Measurements from ENCODE around the gene AFF2.

Gene AFF2

DNA sequence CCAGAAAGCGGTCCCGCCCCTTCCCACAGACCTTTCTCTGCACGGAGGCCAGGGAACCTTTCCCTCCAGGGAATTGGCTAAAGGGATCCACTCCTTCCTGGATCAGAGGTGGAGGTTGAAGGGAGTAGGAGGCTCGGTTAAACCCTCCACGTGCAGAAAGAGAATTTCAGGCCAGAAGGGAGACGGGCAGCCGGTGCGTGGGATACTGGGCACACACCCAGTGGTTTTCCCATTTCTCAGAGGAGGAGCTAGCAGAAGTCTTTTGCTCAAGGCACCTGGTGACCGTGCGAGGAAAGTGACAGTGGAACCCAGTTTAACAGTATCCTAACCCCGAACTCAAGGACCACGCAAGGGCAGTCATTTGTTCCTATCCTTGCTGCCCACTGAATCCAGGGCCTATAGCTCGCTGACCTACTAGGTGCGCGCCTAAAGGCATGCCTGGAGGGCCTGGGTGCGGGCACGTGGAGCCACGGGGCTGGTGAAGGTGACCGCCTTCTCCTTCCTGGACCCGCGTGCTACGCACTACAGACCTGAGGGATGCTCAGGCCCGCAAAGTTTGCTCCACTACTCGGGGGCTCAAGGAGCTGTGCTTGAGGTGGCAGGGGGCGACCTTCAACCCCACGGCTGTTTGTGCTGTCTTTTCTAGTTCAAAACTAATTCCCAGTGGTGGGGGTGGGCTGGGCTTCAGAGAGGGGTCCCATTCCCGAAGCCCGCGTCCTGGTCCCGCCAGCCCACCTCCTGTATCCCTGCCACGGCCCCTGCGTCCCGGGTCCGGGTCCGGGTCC lies 587 bp upstream of the AFF2 start:
- no peak overlapping the region for H3K9ac ChIP-seq
- peak overlapping the region; percentile 29; the same call in 1 of the 2 replicates for H3K4me2 ChIP-seq
- H3K27ac ChIP-seq = no peak overlapping the region
- no peaks in the 10 kb centered on the region for H4K20me1 ChIP-seq (ENCODE audit: insufficient read depth)
- no peaks in the 10 kb centered on the region for H3K79me2 ChIP-seq (ENCODE audit: insufficient read depth, low read depth)
- no peak overlapping the region for H3K4me3 ChIP-seq (IDR thresholded peaks at IDR 0.05; ENCODE audit: insufficient read depth, low read depth, low read length)
- TF ChIP-seq, protein P1, sequence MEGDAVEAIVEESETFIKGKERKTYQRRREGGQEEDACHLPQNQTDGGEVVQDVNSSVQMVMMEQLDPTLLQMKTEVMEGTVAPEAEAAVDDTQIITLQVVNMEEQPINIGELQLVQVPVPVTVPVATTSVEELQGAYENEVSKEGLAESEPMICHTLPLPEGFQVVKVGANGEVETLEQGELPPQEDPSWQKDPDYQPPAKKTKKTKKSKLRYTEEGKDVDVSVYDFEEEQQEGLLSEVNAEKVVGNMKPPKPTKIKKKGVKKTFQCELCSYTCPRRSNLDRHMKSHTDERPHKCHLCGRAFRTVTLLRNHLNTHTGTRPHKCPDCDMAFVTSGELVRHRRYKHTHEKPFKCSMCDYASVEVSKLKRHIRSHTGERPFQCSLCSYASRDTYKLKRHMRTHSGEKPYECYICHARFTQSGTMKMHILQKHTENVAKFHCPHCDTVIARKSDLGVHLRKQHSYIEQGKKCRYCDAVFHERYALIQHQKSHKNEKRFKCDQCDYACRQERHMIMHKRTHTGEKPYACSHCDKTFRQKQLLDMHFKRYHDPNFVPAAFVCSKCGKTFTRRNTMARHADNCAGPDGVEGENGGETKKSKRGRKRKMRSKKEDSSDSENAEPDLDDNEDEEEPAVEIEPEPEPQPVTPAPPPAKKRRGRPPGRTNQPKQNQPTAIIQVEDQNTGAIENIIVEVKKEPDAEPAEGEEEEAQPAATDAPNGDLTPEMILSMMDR (conservative IDR thresholded peaks at IDR 0.05; ENCODE audit: low read depth, low read length) = no peak
- H3K4me1 ChIP-seq (ENCODE audit: low read depth, poor library complexity, severe bottlenecking) = no peaks in the 10 kb centered on the region
- no peaks in the 10 kb centered on the region for H3K36me3 ChIP-seq (ENCODE audit: insufficient read depth)
- H3K27me3 ChIP-seq (ENCODE audit: insufficient read depth, low read depth) = no peaks in the 10 kb centered on the region
- no peak overlapping the region for H2AFZ ChIP-seq (ENCODE audit: low read depth)

DNA sequence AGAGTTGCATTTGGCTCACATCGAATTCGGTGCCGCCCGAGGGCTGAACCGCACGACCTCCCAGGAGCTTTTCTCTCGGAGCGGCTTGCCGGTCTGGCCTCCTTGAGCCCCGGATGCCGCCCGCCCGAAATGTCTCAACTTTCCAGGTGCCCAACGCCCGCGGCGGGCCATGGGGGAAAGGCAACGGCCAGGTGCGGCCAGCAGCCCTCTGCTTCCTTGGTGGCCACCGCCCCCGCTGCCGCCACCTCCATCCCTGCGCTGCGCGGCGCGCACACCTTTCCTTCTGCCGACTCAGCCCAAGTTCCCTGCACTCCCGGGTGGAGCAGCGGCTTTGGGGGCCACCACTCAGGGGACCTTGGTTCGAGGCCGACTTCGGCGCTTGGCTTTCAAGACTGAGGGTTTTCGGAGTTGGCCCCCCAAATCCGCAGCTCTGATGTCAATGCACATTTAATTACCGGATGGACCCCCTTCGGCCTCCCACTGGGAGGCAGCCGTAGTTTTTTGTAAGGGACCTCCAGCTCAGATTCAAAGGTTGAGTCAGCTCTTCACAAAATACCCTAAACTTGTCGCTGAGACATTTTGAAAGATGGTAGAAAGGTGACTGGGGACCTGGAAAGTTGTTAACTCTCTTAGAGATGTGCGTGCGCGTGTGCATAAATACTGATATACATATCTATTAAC lies 1.1 kb downstream of the AFF2 start:
- Histone ChIP-seq H3K79me2 (ENCODE audit: insufficient read depth, low read depth) (no peaks in the 10 kb centered on the region), H3K9ac (no peak overlapping the region), H4K20me1 (ENCODE audit: insufficient read depth) (no peaks in the 10 kb centered on the region), H3K27ac (no peak overlapping the region), H3K4me2 (peak overlapping the region; percentile 36), H3K27me3 (ENCODE audit: insufficient read depth, low read depth) (no peaks in the 10 kb centered on the region), H3K36me3 (ENCODE audit: insufficient read depth) (no peaks in the 10 kb centered on the region), H3K4me3 (IDR thresholded peaks at IDR 0.05; ENCODE audit: insufficient read depth, low read depth, low read length) (no peak overlapping the region), H3K4me1 (ENCODE audit: low read depth, poor library complexity, severe bottlenecking) (no peaks in the 10 kb centered on the region), H2AFZ (ENCODE audit: low read depth) (peak overlapping the region; percentile 73; the same call in 1 of the 2 replicates)
- TF ChIP-seq, protein P1 (conservative IDR thresholded peaks at IDR 0.05; ENCODE audit: low read depth, low read length) = no peak

DNA sequence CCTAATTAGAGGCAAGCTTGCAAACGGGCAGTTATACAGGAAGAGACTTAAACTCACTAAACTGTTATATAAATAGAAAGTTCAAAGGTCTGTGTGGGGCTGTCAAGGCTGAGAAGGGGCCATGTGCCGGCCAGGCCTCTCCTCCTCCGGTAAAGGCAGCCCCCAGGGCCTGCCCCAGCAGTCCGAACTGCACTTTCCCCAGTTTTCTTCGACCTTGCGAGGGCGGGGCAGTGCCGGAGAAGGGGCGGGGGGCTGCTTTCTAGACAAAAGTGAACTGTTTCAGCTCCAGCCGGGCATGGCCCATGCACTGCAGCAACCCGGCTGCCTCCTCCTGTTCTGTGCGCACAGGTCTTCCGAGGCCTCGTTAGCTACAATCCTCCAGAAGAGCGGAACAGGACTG lies 4.1 kb downstream of the AFF2 start:
- H2AFZ ChIP-seq (ENCODE audit: low read depth) = no peak overlapping the region
- H3K9ac ChIP-seq = no peak overlapping the region
- no peaks in the 10 kb centered on the region for H3K4me1 ChIP-seq (ENCODE audit: low read depth, poor library complexity, severe bottlenecking)
- no peaks in the 10 kb centered on the region for H3K27me3 ChIP-seq (ENCODE audit: insufficient read depth, low read depth)
- TF ChIP-seq, protein P1 (conservative IDR thresholded peaks at IDR 0.05; ENCODE audit: low read depth, low read length) = no peak
- H3K36me3 ChIP-seq (ENCODE audit: insufficient read depth) = no peaks in the 10 kb centered on the region
- no peak overlapping the region for H3K4me2 ChIP-seq
- H3K4me3 ChIP-seq (IDR thresholded peaks at IDR 0.05; ENCODE audit: insufficient read depth, low read depth, low read length) = no peak overlapping the region
- H3K27ac ChIP-seq = no peak overlapping the region
- no peaks in the 10 kb centered on the region for H4K20me1 ChIP-seq (ENCODE audit: insufficient read depth)
- H3K79me2 ChIP-seq (ENCODE audit: insufficient read depth, low read depth) = no peaks in the 10 kb centered on the region

DNA sequence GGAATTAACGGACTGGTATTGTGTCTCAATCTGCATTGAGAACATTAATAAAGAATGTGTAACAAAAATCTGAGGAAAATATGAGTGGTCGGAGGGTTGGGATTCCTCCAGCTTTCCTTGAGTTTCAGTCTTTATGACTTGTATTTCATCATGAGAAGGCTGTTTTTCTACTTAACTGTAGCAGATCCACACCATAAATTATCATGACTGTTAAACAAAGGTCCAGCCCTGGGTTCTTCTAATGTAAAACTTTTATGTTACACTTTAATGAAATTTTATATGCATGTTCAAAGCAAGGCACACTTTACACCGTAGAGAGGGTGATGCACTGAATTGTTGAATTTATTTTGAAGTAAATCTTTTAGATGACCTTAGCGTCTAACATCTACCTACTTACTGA lies 7.0 kb downstream of the AFF2 start:
- H3K4me1 ChIP-seq (ENCODE audit: low read depth, poor library complexity, severe bottlenecking) = no peaks in the 10 kb centered on the region

More for the DNA sequence above, 7.0 kb downstream of the AFF2 start:
- no peaks in the 10 kb centered on the region for H3K36me3 ChIP-seq (ENCODE audit: insufficient read depth)
- no peak overlapping the region for H2AFZ ChIP-seq (ENCODE audit: low read depth)
- no peaks in the 10 kb centered on the region for H3K27me3 ChIP-seq (ENCODE audit: insufficient read depth, low read depth)
- no peak overlapping the region for H3K9ac ChIP-seq
- H4K20me1 ChIP-seq (ENCODE audit: insufficient read depth) = no peaks in the 10 kb centered on the region
- no peak overlapping the region for H3K4me2 ChIP-seq
- no peak overlapping the region for H3K27ac ChIP-seq
- H3K79me2 ChIP-seq (ENCODE audit: insufficient read depth, low read depth) = no peaks in the 10 kb centered on the region
- H3K4me3 ChIP-seq (IDR thresholded peaks at IDR 0.05; ENCODE audit: insufficient read depth, low read depth, low read length) = no peak overlapping the region
- TF ChIP-seq, protein P1 (conservative IDR thresholded peaks at IDR 0.05; ENCODE audit: low read depth, low read length) = no peak
